Activated naive CD4-positive, alpha-beta T cell treated with anti-CD3 and anti-CD28 coated beads, Interleukin-2, amount 50 U/mL, for 72 hours (primary cell): ENCODE results near the gene PCDHGA11. TPM values are rescaled to one million over a fixed set of nuclear protein-coding genes. Genes with fewer than 3 reads are reported as not detected.
"Not testable (repeated sequence)": the region's sequence is repeated elsewhere in the genome, so short reads cannot be mapped to it uniquely, and the experiment has no call there.

ENCODE experiments used
- ATAC-seq, 2 donors: fragments of 150-1000 bp; cut with Tn5 transposase; 2 replicates each; pipeline ENCODE4 v1.10.0; 2021; ENCODE audit warnings: mild to moderate bottlenecking in 2 of 2, moderate library complexity in 2 of 2
- DNase-seq, 2 donors: peaks; one replicate each; pipeline ENCODE4 v3.0.0; 2021 to 2022; ENCODE audit warnings: low spot score in 2 of 2
- H3K27ac Mint-ChIP-seq, 2 donors: one replicate each; pipeline ENCODE4 v1.8.0; 2022; ENCODE audit warnings: mild to moderate bottlenecking in 2 of 2, mixed read lengths in 2 of 2
- H3K36me3 Mint-ChIP-seq, 2 donors: one replicate each; pipeline ENCODE4 v1.8.0; 2022; ENCODE audit warnings: mixed read lengths in 2 of 2
- H3K9me3 Mint-ChIP-seq, 2 donors: one replicate each; pipeline ENCODE4 v1.8.0; 2022; ENCODE audit warnings: mixed read lengths in 2 of 2
- total RNA-seq, 2 donors: library from RNA; stranded (reverse); gene quantifications; one replicate each; pipeline ENCODE4 v1.2.3, GENCODE V29; 2022

Gene PCDHGA11
- total RNA-seq, 2 donors from 2014 or later, result 0.09 to 0.14 TPM

DNA sequence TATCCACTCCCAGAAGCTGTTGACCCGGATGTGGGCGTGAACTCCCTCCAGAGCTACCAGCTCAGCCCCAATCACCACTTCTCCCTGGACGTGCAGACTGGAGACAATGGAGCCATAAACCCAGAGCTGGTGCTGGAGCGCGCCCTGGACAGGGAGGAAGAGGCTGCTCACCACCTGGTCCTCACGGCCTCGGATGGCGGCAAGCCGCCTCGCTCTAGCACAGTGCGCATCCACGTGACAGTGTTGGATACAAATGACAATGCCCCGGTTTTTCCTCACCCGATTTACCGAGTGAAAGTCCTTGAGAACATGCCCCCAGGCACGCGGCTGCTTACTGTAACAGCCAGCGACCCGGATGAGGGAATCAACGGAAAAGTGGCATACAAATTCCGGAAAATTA lies 27.6 kb upstream of the PCDHGA11 start:
- no peak for ATAC-seq
- H3K36me3 Mint-ChIP-seq, result peaks cover 45 to 48% of the 10 kb centered on the region in 2 donors
- H3K9me3 Mint-ChIP-seq, result peaks cover 20 to 27% of the 10 kb centered on the region in 2 donors
- no peak overlapping the region for H3K27ac Mint-ChIP-seq
- DNase-seq, result no peak

DNA sequence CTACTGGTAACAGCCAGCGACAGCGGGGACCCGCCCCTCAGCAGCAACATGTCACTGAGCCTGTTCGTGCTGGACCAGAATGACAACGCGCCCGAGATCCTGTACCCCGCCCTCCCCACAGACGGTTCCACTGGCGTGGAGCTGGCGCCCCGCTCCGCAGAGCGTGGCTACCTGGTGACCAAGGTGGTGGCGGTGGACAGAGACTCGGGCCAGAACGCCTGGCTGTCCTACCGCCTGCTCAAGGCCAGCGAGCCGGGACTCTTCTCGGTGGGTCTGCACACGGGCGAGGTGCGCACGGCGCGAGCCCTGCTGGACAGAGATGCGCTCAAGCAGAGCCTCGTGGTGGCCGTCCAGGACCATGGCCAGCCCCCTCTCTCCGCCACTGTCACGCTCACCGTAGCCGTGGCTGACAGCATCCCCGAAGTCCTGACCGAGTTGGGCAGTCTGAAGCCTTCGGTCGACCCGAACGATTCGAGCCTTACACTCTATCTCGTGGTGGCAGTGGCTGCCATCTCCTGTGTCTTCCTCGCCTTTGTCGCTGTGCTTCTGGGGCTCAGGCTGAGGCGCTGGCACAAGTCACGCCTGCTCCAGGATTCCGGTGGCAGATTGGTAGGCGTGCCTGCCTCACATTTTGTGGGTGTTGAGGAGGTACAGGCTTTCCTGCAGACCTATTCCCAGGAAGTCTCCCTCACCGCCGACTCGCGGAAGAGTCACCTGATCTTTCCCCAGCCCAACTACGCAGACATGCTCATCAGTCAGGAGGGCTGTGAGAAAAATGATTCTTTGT lies 26.3 kb upstream of the PCDHGA11 start:
- Mint-ChIP-seq H3K36me3 (peaks cover 41 to 46% of the 10 kb centered on the region in 2 donors), H3K27ac (peak overlapping the region in 1 of 2 donors; percentile 5), H3K9me3 (peaks cover 11 to 20% of the 10 kb centered on the region in 2 donors)
- not testable (repeated sequence) for DNase-seq, ATAC-seq

GRCh38 chr5:141397756-141398551 lies 22.9 kb upstream of the PCDHGA11 start, which contains the start of gene PCDHGB5:
PCDHGB5 (plus strand) TSS chr5:141397947; CDS start chr5:141398128, 181 bp downstream.
- ATAC-seq, result peak; percentile 71 to 82
- not testable (repeated sequence) for H3K27ac Mint-ChIP-seq, DNase-seq
- Mint-ChIP-seq H3K36me3 (peaks cover 40 to 49% of the 10 kb centered on the region in 2 donors), H3K9me3 (peaks cover 10 to 12% of the 10 kb centered on the region in 2 donors)

GRCh38 chr5:141398608-141399007 lies 22.2 kb upstream of the PCDHGA11 start:
- Mint-ChIP-seq H3K36me3 (peaks cover 38 to 47% of the 10 kb centered on the region in 2 donors), H3K27ac (no peak overlapping the region), H3K9me3 (peaks cover 10 to 12% of the 10 kb centered on the region in 2 donors)
- DNase-seq (no peak), ATAC-seq (no peak)

- Mint-ChIP-seq H3K36me3 (peaks cover 38 to 49% of the 10 kb centered on the region in 2 donors), H3K9me3 (peaks cover 8 to 10% of the 10 kb centered on the region in 2 donors), H3K27ac (peak overlapping the region in 1 of 2 donors; percentile 47)
- DNase-seq, result no peak
- ATAC-seq, result no peak
Measured at GRCh38 chr5:141399555-141400258, 21.1 kb upstream of the PCDHGA11 start.

DNA sequence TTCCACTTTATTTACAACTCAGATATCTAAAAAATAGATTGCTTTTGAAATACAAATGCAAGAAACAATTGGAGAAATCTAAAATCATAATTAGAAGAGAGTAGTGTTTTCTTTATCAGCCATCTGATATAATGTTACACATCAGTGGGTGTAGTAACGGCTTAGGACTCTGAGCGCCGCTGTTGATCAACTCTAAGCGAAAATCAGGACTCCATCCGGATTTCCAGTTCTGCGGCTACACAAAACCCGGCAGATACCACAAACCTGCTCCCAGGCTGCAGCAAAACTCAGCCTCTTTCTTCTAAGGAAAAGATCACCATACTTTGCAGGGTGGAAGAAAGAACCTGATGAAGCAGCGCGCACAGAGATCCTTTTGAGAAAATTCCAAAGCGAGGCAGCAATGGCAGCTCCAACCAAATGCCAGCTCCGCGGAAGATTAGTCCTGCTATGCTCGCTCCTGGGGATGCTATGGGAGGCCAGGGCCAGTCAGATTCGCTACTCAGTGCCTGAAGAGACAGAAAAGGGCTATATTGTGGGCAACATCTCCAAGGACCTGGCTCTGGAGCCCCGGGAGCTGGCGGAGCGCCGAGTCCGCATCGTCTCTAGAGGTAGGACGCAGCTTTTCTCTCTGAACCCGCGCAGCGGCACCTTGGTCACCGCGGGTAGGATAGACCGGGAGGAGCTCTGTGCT lies 18.2 kb upstream of the PCDHGA11 start, which contains the start of gene PCDHGA9:
PCDHGA9 (plus strand) TSS at position 226 of the 691 bp plus-strand sequence; CDS start at position 401, 175 bp downstream.
- H3K9me3 Mint-ChIP-seq, result peaks cover 14 to 18% of the 10 kb centered on the region in 2 donors
- ATAC-seq (no peak), DNase-seq (no peak)
- H3K36me3 Mint-ChIP-seq, result peaks cover 42 to 59% of the 10 kb centered on the region in 2 donors
- H3K27ac Mint-ChIP-seq, result no peak within 1 kb of the TSS

GRCh38 chr5:141403387-141403786 lies 17.5 kb upstream of the PCDHGA11 start:
- DNase-seq (no peak), ATAC-seq (no peak)
- H3K27ac Mint-ChIP-seq, result no peak overlapping the region
- H3K9me3 Mint-ChIP-seq, result peaks cover 17 to 21% of the 10 kb centered on the region in 2 donors
- H3K36me3 Mint-ChIP-seq, result peaks cover 49 to 66% of the 10 kb centered on the region in 2 donors

GRCh38 chr5:141407790-141408505 lies 12.9 kb upstream of the PCDHGA11 start, which contains the start of gene PCDHGB6:
PCDHGB6 (plus strand) TSS chr5:141408021; CDS start chr5:141408203, 182 bp downstream.
- peak; percentile 56 to 58 for ATAC-seq
- peak within 1 kb of the TSS in 1 of 2 donors; percentile 29 for H3K27ac Mint-ChIP-seq
- H3K36me3 Mint-ChIP-seq, result peaks cover 48 to 63% of the 10 kb centered on the region in 2 donors
- not testable (repeated sequence) for DNase-seq
- peaks cover 26 to 28% of the 10 kb centered on the region in 2 donors for H3K9me3 Mint-ChIP-seq

GRCh38 chr5:141409598-141410306 lies 11.1 kb upstream of the PCDHGA11 start:
- no peak for ATAC-seq
- DNase-seq, result no peak

GRCh38 chr5:141411575-141411974 lies 9.3 kb upstream of the PCDHGA11 start:
- peaks cover 57 to 60% of the 10 kb centered on the region in 2 donors for H3K36me3 Mint-ChIP-seq
- ATAC-seq (no peak), DNase-seq (no peak)
- peaks cover 21 to 27% of the 10 kb centered on the region in 2 donors for H3K9me3 Mint-ChIP-seq
- H3K27ac Mint-ChIP-seq, result no peak overlapping the region

More at GRCh38 chr5:141409598-141410306, 11.1 kb upstream of the PCDHGA11 start:
- Mint-ChIP-seq H3K9me3 (peaks cover 25 to 29% of the 10 kb centered on the region in 2 donors), H3K36me3 (peaks cover 53 to 65% of the 10 kb centered on the region in 2 donors), H3K27ac (peak overlapping the region in 1 of 2 donors; percentile 81)

GRCh38 chr5:141412854-141413539 lies 7.9 kb upstream of the PCDHGA11 start, which contains the start of gene PCDHGA10:
PCDHGA10 (plus strand) TSS chr5:141412987; CDS start chr5:141413176, 189 bp downstream.
- ATAC-seq, result peak; percentile 66 to 76
- Mint-ChIP-seq H3K9me3 (peaks cover 17 to 29% of the 10 kb centered on the region in 2 donors), H3K27ac (no peak within 1 kb of the TSS), H3K36me3 (peaks cover 52 to 59% of the 10 kb centered on the region in 2 donors)
- DNase-seq, result no peak

GRCh38 chr5:141413540-141414069 lies 7.2 kb upstream of the PCDHGA11 start:
- ATAC-seq (no peak), DNase-seq (no peak)
- no peak overlapping the region for H3K27ac Mint-ChIP-seq
- H3K9me3 Mint-ChIP-seq, result peaks cover 15 to 32% of the 10 kb centered on the region in 2 donors
- H3K36me3 Mint-ChIP-seq, result peaks cover 52 to 60% of the 10 kb centered on the region in 2 donors

DNA sequence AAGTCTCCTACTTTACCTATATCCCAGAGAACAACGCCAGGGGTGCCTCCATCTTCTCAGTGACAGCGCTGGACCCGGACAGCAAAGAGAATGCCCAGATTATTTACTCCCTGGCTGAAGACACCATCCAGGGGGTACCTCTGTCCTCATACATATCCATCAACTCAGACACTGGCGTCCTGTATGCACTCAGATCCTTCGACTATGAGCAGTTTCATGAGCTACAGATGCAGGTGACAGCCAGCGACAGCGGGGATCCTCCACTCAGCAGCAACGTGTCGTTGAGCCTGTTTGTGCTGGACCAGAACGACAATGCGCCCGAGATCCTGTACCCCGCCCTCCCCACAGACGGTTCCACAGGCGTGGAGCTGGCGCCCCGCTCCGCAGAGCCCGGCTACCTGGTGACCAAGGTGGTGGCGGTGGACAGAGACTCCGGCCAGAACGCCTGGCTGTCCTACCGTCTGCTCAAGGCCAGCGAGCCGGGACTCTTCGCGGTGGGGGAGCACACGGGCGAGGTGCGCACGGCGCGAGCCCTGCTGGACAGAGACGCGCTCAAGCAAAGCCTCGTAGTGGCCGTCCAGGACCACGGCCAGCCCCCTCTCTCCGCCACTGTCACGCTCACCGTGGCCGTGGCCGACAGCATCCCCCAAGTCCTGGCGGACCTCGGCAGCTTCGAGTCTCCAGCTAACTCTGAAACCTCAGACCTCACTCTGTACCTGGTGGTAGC lies 6.1 kb upstream of the PCDHGA11 start:
- H3K36me3 Mint-ChIP-seq, result peaks cover 53 to 60% of the 10 kb centered on the region in 2 donors
- not testable (repeated sequence) for H3K27ac Mint-ChIP-seq, ATAC-seq, DNase-seq
- peaks cover 12 to 28% of the 10 kb centered on the region in 2 donors for H3K9me3 Mint-ChIP-seq
